ENCODE measurements around the gene ATF6.

DNA sequence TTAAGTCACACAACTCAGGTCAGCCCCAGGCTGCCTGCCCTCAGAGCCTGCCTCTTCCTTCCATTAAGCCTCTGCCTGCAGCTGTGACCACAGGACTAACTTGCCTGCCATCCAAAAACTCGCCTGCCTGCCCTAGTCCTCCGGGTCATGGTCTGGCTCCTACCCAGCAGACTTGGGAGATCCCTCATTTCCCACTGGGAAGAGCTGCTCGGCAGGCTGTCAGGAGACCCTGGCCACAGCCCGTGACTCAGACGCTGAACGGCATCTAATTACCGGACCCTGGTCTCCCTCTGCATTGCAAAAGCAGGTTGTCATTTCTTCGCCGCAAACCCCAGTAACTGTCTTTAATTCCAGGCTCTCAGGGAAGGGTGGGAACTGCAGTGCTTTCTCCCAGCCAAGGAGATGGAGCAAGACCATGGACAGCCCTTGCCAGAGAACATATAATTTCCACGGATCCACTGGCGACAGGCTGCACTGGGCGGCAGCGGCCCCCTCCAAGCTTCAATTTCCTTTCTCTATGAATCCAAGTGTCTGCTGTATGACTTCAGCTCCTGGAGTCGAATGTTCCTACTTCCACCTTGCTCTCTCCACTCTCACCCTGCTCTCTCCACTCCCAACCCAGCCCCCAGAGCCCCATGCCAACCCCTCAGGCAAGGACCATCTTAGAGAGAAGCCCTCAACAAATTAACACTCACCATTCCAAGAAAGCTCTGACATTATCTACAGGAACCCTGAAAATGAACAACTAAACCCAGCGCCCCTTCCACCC is 237.1 kb downstream of the ATF6 start:
- no peak for TF ChIP-seq ZNF384 (IDR thresholded peaks at IDR 0.05)
- TF ChIP-seq FOXK2 (IDR thresholded peaks at IDR 0.05) = no peak
- no peak for TF ChIP-seq CTBP1 (IDR thresholded peaks at IDR 0.05; ENCODE audit: borderline replicate concordance)
- TF ChIP-seq NFRKB (IDR thresholded peaks at IDR 0.05) = no peak
- TF ChIP-seq BHLHE40 (IDR thresholded peaks at IDR 0.05; ENCODE audit: borderline replicate concordance) = no peak
- TF ChIP-seq FOXA1 (IDR thresholded peaks at IDR 0.05) = no peak
- TF ChIP-seq PKNOX1 (IDR thresholded peaks at IDR 0.05) = no peak
- TF ChIP-seq ELF4 (IDR thresholded peaks at IDR 0.05) = no peak
- no peak for TF ChIP-seq TARDBP (IDR thresholded peaks at IDR 0.05)

Data from HEK293T (cell line).